HEK293 (cell line): ENCODE data around the gene MYOG.

ENCODE experiments used
- CTCF ChIA-PET: fragments of 350-600 bp; formaldehyde crosslinking; extraction: SDS; loops from one replicate; lab custom pipeline; 2021; ENCODE audit warnings: antibody characterized with exemption; lab: Yijun Ruan, JAX
- POLR2A ChIA-PET: fragments of 300-600 bp; formaldehyde crosslinking; extraction: SDS; loops from one replicate; lab custom pipeline; 2020; ENCODE audit warnings: antibody characterized with exemption, inconsistent platforms; lab: Yijun Ruan, JAX
- H3K27ac ChIP-seq: fragments of 200-500 bp; sonication (Bioruptor generic); 2 replicates; pipeline ENCODE4 v1.5.1; 2014; ENCODE audit warnings: low read depth, low read length, control low read depth, inconsistent platforms; ENCODE audit errors: extremely low read depth
- H3K36me3 ChIP-seq, 2 experiments: fragments of 200-500 bp in 1 of 2; sonication (Bioruptor generic) in 1 of 2; 1 replicate in 1 of 2; 2 replicates in 1 of 2; pipeline ENCODE4 v1.5.1; 2014 to 2017; ENCODE audit warnings: inconsistent platforms in 2 of 2, low read length in 2 of 2; ENCODE audit not compliant: control insufficient read depth in 2 of 2, insufficient read depth in 1 of 2
- H3K4me1 ChIP-seq: fragments of 200-500 bp; sonication (Bioruptor generic); 2 replicates; pipeline ENCODE4 v1.5.1; 2014; ENCODE audit warnings: mild to moderate bottlenecking, low read length, inconsistent platforms; ENCODE audit not compliant: control insufficient read depth, insufficient read depth
- H3K4me3 ChIP-seq: 2 replicates; pipeline ENCODE4 v1.5.1; 2011; ENCODE audit warnings: low read depth, mild to moderate bottlenecking, control low read depth, low read length, moderate library complexity
- H3K9me3 ChIP-seq: fragments of 200-500 bp; sonication (Bioruptor generic); 2 replicates; pipeline ENCODE4 v1.5.1; 2014; ENCODE audit warnings: low read depth, low read length, inconsistent platforms; ENCODE audit not compliant: control insufficient read depth, insufficient read depth
- EGR2 ChIP-seq: fragments of 450-650 bp; formaldehyde crosslinking; IDR thresholded peaks from 2 replicates; pipeline ENCODE4 v1.5.1; 2016; ENCODE audit warnings: low read depth, missing biosample characterization, missing genetic modification characterization
- KLF8 ChIP-seq: fragments of 450-650 bp; formaldehyde crosslinking; IDR thresholded peaks from 2 replicates; pipeline ENCODE4 v1.5.1; 2016; ENCODE audit warnings: missing biosample characterization, missing genetic modification characterization
- TCF7L2 ChIP-seq: IDR thresholded peaks from 2 replicates; pipeline ENCODE4 v1.6.1; 2011; ENCODE audit warnings: low read depth, mild to moderate bottlenecking, inconsistent platforms, low read length, moderate library complexity, borderline replicate concordance
- YY1 ChIP-seq: fragments of 450-650 bp; formaldehyde crosslinking; IDR thresholded peaks from 2 replicates; pipeline ENCODE4 v1.5.1; 2018; ENCODE audit warnings: missing biosample characterization, missing genetic modification characterization
- ZBTB21 ChIP-seq: fragments of 450-650 bp; formaldehyde crosslinking; IDR thresholded peaks from 2 replicates; pipeline ENCODE4 v1.5.1; 2017; ENCODE audit warnings: missing biosample characterization, missing genetic modification characterization
- ZFP37 ChIP-seq: fragments of 450-650 bp; formaldehyde crosslinking; IDR thresholded peaks from 2 replicates; pipeline ENCODE4 v1.5.1; 2016; ENCODE audit warnings: missing biosample characterization, missing genetic modification characterization
- ZNF138 ChIP-seq: fragments of 450-650 bp; formaldehyde crosslinking; IDR thresholded peaks from 2 replicates; pipeline ENCODE4 v1.5.1; 2016; ENCODE audit warnings: missing biosample characterization, missing genetic modification characterization, borderline replicate concordance
- ZNF146 ChIP-seq: fragments of 450-650 bp; formaldehyde crosslinking; IDR thresholded peaks from 2 replicates; pipeline ENCODE4 v1.5.1; 2016; ENCODE audit warnings: missing biosample characterization, missing genetic modification characterization
- ZNF16 ChIP-seq: fragments of 450-650 bp; formaldehyde crosslinking; IDR thresholded peaks from 2 replicates; pipeline ENCODE4 v1.5.1; 2016; ENCODE audit warnings: low read depth, missing biosample characterization, missing genetic modification characterization
- ZNF248 ChIP-seq: fragments of 450-650 bp; formaldehyde crosslinking; IDR thresholded peaks from 2 replicates; pipeline ENCODE4 v1.5.1; 2017; ENCODE audit warnings: missing biosample characterization, missing genetic modification characterization
- ZNF266 ChIP-seq: fragments of 450-650 bp; formaldehyde crosslinking; IDR thresholded peaks from 2 replicates; pipeline ENCODE4 v1.5.1; 2016; ENCODE audit warnings: missing biosample characterization, missing genetic modification characterization, low read depth
- ZNF394 ChIP-seq: fragments of 450-650 bp; formaldehyde crosslinking; IDR thresholded peaks from 2 replicates; pipeline ENCODE4 v1.5.1; 2016; ENCODE audit warnings: missing biosample characterization, missing genetic modification characterization, mild to moderate bottlenecking, moderate library complexity, borderline replicate concordance
- ZNF510 ChIP-seq: fragments of 450-650 bp; formaldehyde crosslinking; IDR thresholded peaks from 2 replicates; pipeline ENCODE4 v1.5.1; 2018; ENCODE audit warnings: mild to moderate bottlenecking, missing genetic modification characterization, missing biosample characterization; ENCODE audit not compliant: insufficient replicate concordance
- ZNF521 ChIP-seq: fragments of 450-650 bp; formaldehyde crosslinking; IDR thresholded peaks from 2 replicates; pipeline ENCODE4 v1.5.1; 2017; ENCODE audit warnings: missing biosample characterization, mild to moderate bottlenecking, missing genetic modification characterization
- ZNF560 ChIP-seq: fragments of 450-650 bp; formaldehyde crosslinking; IDR thresholded peaks from 2 replicates; pipeline ENCODE4 v1.5.1; 2017; ENCODE audit warnings: missing biosample characterization, missing genetic modification characterization, borderline replicate concordance
- ZNF600 ChIP-seq: fragments of 450-650 bp; formaldehyde crosslinking; IDR thresholded peaks from 2 replicates; pipeline ENCODE4 v1.5.1; 2016; ENCODE audit warnings: missing biosample characterization, missing genetic modification characterization
- ZNF610 ChIP-seq: fragments of 450-650 bp; formaldehyde crosslinking; IDR thresholded peaks from 2 replicates; pipeline ENCODE4 v1.5.1; 2016; ENCODE audit warnings: missing biosample characterization, missing genetic modification characterization, borderline replicate concordance
- ZNF624 ChIP-seq: fragments of 450-650 bp; formaldehyde crosslinking; IDR thresholded peaks from 2 replicates; pipeline ENCODE4 v1.5.1; 2017; ENCODE audit warnings: missing biosample characterization, missing genetic modification characterization
- ZNF701 ChIP-seq: fragments of 450-650 bp; formaldehyde crosslinking; IDR thresholded peaks from 2 replicates; pipeline ENCODE4 v1.5.1; 2016; ENCODE audit warnings: missing biosample characterization, missing genetic modification characterization
- ZNF707 ChIP-seq: fragments of 450-650 bp; formaldehyde crosslinking; IDR thresholded peaks from 2 replicates; pipeline ENCODE4 v1.5.1; 2016; ENCODE audit warnings: missing biosample characterization, missing genetic modification characterization
- ZNF768 ChIP-seq: fragments of 450-650 bp; formaldehyde crosslinking; IDR thresholded peaks from 2 replicates; pipeline ENCODE4 v1.5.1; 2018; ENCODE audit warnings: missing biosample characterization, mild to moderate bottlenecking, missing genetic modification characterization
- TF ChIP-seq, protein P1 (sequence below): fragments of 450-650 bp; formaldehyde crosslinking; IDR thresholded peaks from 2 replicates; pipeline ENCODE4 v1.5.1; 2016; ENCODE audit warnings: missing biosample characterization, missing genetic modification characterization
- TF ChIP-seq, protein P2 (sequence below): fragments of 450-650 bp; formaldehyde crosslinking; conservative IDR thresholded peaks from 2 replicates; pipeline ENCODE4 v1.5.1; 2016; ENCODE audit warnings: low read depth, missing biosample characterization, missing genetic modification characterization
- TF ChIP-seq, protein P3 (sequence below): fragments of 450-650 bp; formaldehyde crosslinking; IDR thresholded peaks from 2 replicates; pipeline ENCODE4 v1.5.1; 2017; ENCODE audit warnings: missing biosample characterization, mild to moderate bottlenecking, missing genetic modification characterization, moderate library complexity

The MYOG gene

DNA sequence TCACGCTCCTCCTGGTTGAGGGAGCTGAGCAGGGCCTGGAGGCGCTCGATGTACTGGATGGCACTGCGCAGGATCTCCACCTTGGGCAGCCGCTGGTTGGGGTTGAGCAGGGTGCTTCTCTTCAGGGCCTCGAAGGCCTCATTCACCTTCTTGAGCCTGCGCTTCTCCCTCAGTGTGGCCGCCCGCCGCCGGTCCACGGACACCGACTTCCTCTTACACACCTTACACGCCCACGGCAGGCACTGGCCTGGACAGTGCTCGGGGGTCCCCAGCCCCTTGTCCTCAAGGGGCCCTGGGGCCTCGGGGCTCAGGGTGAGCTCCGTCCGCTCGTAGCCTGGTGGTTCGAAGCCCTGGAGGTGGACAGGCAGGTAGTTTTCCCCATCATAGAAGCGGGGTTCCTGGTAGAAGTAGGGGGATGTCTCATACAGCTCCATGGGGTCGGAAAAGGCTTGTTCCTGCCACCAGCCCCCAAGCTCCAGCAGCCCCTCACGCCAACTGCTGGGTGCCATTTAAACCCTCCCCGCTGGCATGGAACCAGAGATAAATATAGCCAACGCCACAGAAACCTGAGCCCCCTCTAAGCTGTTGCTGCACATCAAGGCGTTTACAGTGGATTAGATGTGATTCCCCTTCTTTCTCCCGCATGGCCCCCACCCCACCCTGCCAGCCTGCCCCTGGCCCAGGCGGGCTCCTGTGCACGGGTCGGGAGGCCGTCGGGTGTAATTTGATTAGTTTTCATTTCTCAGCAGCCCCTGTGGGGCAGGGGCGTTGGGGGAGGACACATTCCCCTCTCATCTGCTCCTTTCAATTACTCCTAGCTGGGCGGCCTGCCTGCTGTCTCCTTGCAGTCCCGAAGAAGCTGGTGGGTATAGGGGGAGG lies at the start of gene MYOG:
Gene MYOG, minus strand, starts transcription at position 485 of the 879 bp plus-strand sequence. Its CDS starts 51 bp downstream, at position 434.
- TF ChIP-seq ZNF560 (tag by site-specific recombination) = no peak
- TF ChIP-seq, protein P1, sequence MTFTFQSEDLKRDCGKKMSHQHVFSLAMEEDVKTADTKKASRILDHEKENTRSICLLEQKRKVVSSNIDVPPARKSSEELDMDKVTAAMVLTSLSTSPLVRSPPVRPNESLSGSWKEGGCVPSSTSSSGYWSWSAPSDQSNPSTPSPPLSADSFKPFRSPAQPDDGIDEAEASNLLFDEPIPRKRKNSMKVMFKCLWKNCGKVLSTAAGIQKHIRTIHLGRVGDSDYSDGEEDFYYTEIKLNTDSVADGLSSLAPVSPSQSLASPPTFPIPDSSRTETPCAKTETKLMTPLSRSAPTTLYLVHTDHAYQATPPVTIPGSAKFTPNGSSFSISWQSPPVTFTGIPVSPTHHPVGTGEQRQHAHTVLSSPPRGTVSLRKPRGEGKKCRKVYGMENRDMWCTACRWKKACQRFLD (tag by site-specific recombination) = no peak
- no peak for TF ChIP-seq YY1 (tag by site-specific recombination)
- no peak for TF ChIP-seq ZNF701 (tag by site-specific recombination)
- TF ChIP-seq, all 188 proteins: peak for 0
- Histone ChIP-seq H3K4me3 (no peak within 1 kb of the TSS), H3K27ac (no peak within 1 kb of the TSS), H3K9me3 (no peaks in the 10 kb centered on the region), H3K4me1 (no peaks in the 10 kb centered on the region), H3K36me3 (no peaks in the 10 kb centered on the region)
- POLR2A ChIA-PET = no interaction called here
- CTCF ChIA-PET = interaction anchor here (0.5 to 3.8 kb wide), 9 partner anchors 14 to 256 kb away, joined by 3 to 20 read pairs (median 3); no protein-coding TSS in a partner anchor

DNA sequence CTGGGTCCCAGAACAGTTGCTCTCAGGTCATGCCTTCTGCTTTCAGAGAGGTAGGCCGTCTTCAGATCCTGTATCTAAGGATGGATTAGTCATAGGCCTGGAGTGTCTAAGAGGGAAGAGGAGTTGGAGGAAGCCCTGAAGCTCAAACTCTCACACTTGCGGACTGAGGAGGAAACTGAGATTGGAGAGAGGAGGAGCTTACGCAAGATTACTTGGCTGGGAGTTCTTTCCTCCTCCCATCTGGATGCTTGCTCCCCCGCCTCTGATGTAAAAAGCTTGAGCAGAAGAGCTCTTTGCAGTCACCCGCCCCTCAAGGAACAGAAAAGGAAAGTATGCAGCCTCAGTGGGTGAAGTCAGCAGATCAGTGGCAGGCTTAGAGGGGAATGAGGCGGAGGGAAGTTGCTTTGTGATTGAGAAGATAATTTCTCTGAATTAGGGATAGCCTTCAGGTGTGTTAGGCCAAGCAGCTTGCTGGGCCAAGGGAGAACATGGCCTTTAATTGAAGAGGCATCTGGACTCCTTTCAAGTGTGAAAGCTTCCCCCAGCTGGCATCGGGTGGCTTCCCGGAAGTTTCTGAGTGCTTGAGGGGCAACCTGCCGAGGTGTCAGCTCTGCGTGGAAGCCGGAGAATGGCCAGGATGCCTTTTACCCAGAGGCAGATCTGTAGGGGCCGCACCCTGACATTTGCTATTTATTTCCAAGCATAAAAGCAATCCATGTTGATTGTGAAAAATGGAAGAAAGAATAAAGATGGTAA lies 48.3 kb upstream of the MYOG start:
- Histone ChIP-seq H3K4me3 (no peak overlapping the region), H3K36me3 (no peaks in the 10 kb centered on the region), H3K4me1 (no peaks in the 10 kb centered on the region), H3K27ac (no peak overlapping the region), H3K9me3 (no peaks in the 10 kb centered on the region)
- ChIA-PET CTCF (interaction anchor here (0.6 to 3.8 kb wide), 9 partner anchors 9 to 188 kb away, joined by 3 to 21 read pairs (median 6); no protein-coding TSS in a partner anchor), POLR2A (no interaction called here)
- TF ChIP-seq ZNF266 (tag by site-specific recombination) = no peak
- no peak for TF ChIP-seq ZNF138 (tag by site-specific recombination)
- TF ChIP-seq ZNF707 = no peak
- no peak for TF ChIP-seq ZNF248 (tag by site-specific recombination)
- no peak for TF ChIP-seq ZNF16 (tag by site-specific recombination)
- no peak for TF ChIP-seq ZNF624 (tag by site-specific recombination)
- no peak for TF ChIP-seq ZNF510
- no peak for TF ChIP-seq ZFP37 (tag by site-specific recombination)
- TF ChIP-seq, protein P2, sequence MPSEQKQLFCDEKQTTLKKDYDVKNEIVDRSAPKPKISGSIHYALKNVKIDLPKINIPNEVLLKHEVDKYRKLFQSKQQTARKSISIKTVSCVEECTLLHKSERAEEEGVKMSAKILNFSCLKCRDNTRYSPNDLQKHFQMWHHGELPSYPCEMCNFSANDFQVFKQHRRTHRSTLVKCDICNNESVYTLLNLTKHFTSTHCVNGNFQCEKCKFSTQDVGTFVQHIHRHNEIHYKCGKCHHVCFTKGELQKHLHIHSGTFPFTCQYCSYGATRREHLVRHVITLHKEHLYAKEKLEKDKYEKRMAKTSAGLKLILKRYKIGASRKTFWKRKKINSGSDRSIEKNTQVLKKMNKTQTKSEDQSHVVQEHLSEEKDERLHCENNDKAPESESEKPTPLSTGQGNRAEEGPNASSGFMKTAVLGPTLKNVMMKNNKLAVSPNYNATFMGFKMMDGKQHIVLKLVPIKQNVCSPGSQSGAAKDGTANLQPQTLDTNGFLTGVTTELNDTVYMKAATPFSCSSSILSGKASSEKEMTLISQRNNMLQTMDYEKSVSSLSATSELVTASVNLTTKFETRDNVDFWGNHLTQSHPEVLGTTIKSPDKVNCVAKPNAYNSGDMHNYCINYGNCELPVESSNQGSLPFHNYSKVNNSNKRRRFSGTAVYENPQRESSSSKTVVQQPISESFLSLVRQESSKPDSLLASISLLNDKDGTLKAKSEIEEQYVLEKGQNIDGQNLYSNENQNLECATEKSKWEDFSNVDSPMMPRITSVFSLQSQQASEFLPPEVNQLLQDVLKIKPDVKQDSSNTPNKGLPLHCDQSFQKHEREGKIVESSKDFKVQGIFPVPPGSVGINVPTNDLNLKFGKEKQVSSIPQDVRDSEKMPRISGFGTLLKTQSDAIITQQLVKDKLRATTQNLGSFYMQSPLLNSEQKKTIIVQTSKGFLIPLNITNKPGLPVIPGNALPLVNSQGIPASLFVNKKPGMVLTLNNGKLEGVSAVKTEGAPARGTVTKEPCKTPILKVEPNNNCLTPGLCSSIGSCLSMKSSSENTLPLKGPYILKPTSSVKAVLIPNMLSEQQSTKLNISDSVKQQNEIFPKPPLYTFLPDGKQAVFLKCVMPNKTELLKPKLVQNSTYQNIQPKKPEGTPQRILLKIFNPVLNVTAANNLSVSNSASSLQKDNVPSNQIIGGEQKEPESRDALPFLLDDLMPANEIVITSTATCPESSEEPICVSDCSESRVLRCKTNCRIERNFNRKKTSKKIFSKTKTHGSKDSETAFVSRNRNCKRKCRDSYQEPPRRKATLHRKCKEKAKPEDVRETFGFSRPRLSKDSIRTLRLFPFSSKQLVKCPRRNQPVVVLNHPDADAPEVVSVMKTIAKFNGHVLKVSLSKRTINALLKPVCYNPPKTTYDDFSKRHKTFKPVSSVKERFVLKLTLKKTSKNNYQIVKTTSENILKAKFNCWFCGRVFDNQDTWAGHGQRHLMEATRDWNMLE (tag by site-specific recombination) = no peak
- no peak for TF ChIP-seq EGR2 (tag by site-specific recombination)
- TF ChIP-seq ZNF521 (tag by site-specific recombination) = no peak
- no peak for TF ChIP-seq ZNF600 (tag by site-specific recombination)
- TF ChIP-seq ZNF610 (tag by site-specific recombination) = no peak
- TF ChIP-seq, protein P3, sequence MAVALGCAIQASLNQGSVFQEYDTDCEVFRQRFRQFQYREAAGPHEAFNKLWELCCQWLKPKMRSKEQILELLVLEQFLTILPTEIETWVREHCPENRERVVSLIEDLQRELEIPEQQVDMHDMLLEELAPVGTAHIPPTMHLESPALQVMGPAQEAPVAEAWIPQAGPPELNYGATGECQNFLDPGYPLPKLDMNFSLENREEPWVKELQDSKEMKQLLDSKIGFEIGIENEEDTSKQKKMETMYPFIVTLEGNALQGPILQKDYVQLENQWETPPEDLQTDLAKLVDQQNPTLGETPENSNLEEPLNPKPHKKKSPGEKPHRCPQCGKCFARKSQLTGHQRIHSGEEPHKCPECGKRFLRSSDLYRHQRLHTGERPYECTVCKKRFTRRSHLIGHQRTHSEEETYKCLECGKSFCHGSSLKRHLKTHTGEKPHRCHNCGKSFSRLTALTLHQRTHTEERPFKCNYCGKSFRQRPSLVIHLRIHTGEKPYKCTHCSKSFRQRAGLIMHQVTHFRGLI (tag by site-specific recombination) = no peak
- TF ChIP-seq ZBTB21 (tag by site-specific recombination) = no peak
- no peak for TF ChIP-seq KLF8 (tag by site-specific recombination)
- TF ChIP-seq ZNF394 (tag by site-specific recombination) = no peak
- TF ChIP-seq ZNF146 = no peak
- TF ChIP-seq TCF7L2 = no peak
- no peak for TF ChIP-seq ZNF768 (tag by site-specific recombination)
